GM18502 (cell line): ENCODE data around the gene AIRE.
"Not testable (repeated sequence)": the region's sequence is repeated elsewhere in the genome, so short reads cannot be mapped to it uniquely, and the experiment has no call there.

Experiments used
- ATAC-seq: cut with Tn5 transposase; IDR thresholded peaks from one replicate; pipeline ENCODE4 v1.9.1; 2021; ENCODE audit warnings: mild to moderate bottlenecking; ENCODE audit not compliant: unreplicated experiment, poor library complexity

The AIRE gene

GRCh38 chr21:44333509-44334328 lies 48.0 kb downstream of the AIRE start:
- ATAC-seq: no peak

- no peak for ATAC-seq
These were observed 48.8 kb downstream of the AIRE start for GRCh38 chr21:44334329-44335030.

- no peak for ATAC-seq
These were observed 49.8 kb downstream of the AIRE start for GRCh38 chr21:44335266-44336059.

GRCh38 chr21:44337449-44337848 lies 51.8 kb downstream of the AIRE start:
- ATAC-seq: no peak

GRCh38 chr21:44337941-44338895 lies 52.5 kb downstream of the AIRE start:
- ATAC-seq: no peak

- ATAC-seq: peak; percentile 92
These were observed 53.6 kb downstream of the AIRE start, which contains the start of gene CFAP410 for GRCh38 chr21:44338971-44339910. Gene CFAP410, minus strand, starts transcription at chr21:44339390. Its CDS starts 196 bp downstream, at chr21:44339194.

- not testable (repeated sequence) for ATAC-seq
These were observed 56.2 kb downstream of the AIRE start for GRCh38 chr21:44341726-44342458.

GRCh38 chr21:44342981-44343380 lies 57.3 kb downstream of the AIRE start:
- not testable (repeated sequence) for ATAC-seq

- no peak for ATAC-seq
These were observed 59.0 kb downstream of the AIRE start for GRCh38 chr21:44344541-44345183.

- ATAC-seq: no peak
These were observed 59.8 kb downstream of the AIRE start for GRCh38 chr21:44345495-44345894.

GRCh38 chr21:44347911-44348451 lies 62.3 kb downstream of the AIRE start:
- ATAC-seq: no peak
